GM18909 (cell line): ENCODE data around the gene EXOSC9.

Source experiments
- ATAC-seq: cut with Tn5 transposase; IDR thresholded peaks from one replicate; pipeline ENCODE4 v1.9.1; 2021; ENCODE audit warnings: mild to moderate bottlenecking; ENCODE audit not compliant: unreplicated experiment, poor library complexity

EXOSC9 gene

GRCh38 chr4:121788896-121789295, 12.2 kb upstream of the EXOSC9 start:
- peak; percentile 90 for ATAC-seq

- no peak for ATAC-seq
Observed at GRCh38 chr4:121789455-121789854, 11.7 kb upstream of the EXOSC9 start.

GRCh38 chr4:121789960-121790829, 10.9 kb upstream of the EXOSC9 start:
- no peak for ATAC-seq

- no peak for ATAC-seq
Observed at GRCh38 chr4:121790976-121791375, 10.1 kb upstream of the EXOSC9 start.

GRCh38 chr4:121791481-121791880, 9.6 kb upstream of the EXOSC9 start:
- ATAC-seq: no peak

GRCh38 chr4:121792966-121793365, 8.2 kb upstream of the EXOSC9 start:
- ATAC-seq: no peak

GRCh38 chr4:121794505-121795188, 6.5 kb upstream of the EXOSC9 start:
- ATAC-seq: no peak

- ATAC-seq: no peak
Observed at GRCh38 chr4:121796283-121796682, 4.8 kb upstream of the EXOSC9 start.

GRCh38 chr4:121799208-121799823, 1.8 kb upstream of the EXOSC9 start:
- ATAC-seq: no peak

GRCh38 chr4:121799867-121800501, 1.1 kb upstream of the EXOSC9 start:
- ATAC-seq: no peak

GRCh38 chr4:121800638-121800960, 524 bp upstream of the EXOSC9 start:
- ATAC-seq: peak; percentile 23

- ATAC-seq: no peak
Observed at GRCh38 chr4:121801715-121802075, 572 bp downstream of the EXOSC9 start.

GRCh38 chr4:121806411-121806810, 5.3 kb downstream of the EXOSC9 start:
- ATAC-seq: no peak

- ATAC-seq: no peak
Observed at GRCh38 chr4:121811122-121811521, 10.0 kb downstream of the EXOSC9 start.

GRCh38 chr4:121814756-121815155, 13.6 kb downstream of the EXOSC9 start:
- ATAC-seq: no peak

GRCh38 chr4:121817006-121817405, 15.9 kb downstream of the EXOSC9 start:
- ATAC-seq: no peak

GRCh38 chr4:121817701-121818100, 16.6 kb downstream of the EXOSC9 start:
- ATAC-seq: no peak

- no peak for ATAC-seq
Observed at GRCh38 chr4:121818215-121818614, 17.1 kb downstream of the EXOSC9 start.

- ATAC-seq: no peak
Observed at GRCh38 chr4:121819216-121819965, 18.3 kb downstream of the EXOSC9 start.

- no peak for ATAC-seq
Observed at GRCh38 chr4:121822047-121822446, 20.9 kb downstream of the EXOSC9 start.
